HG03558 (cell line): ENCODE data around the gene TASP1.

Experiments used
- ATAC-seq: cut with Tn5 transposase; IDR thresholded peaks from one replicate; pipeline ENCODE4 v1.9.1; 2021; ENCODE audit warnings: moderate number of reproducible peaks; ENCODE audit not compliant: unreplicated experiment; ENCODE audit errors: extremely low read depth

The TASP1 gene

DNA sequence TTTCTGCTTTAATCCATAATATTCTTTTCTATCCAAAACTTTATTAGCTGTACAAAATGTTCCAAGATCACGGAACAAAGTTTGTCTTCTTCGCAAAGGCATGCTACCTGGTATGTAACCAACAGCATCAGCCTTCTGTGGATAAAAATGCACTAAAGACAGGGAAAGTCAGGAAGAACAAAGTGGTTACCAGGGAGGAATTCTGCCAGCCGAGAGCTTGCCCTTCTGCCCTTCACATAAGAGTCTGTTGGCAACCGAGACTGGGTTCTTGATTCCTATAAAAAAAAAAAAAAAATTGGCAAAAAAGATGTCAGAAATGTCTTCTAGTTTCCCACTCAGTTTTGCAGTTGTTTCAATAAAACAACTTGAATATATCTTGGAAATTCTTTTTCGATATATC lies 58.0 kb downstream of the TASP1 start:
- ATAC-seq: no peak

DNA sequence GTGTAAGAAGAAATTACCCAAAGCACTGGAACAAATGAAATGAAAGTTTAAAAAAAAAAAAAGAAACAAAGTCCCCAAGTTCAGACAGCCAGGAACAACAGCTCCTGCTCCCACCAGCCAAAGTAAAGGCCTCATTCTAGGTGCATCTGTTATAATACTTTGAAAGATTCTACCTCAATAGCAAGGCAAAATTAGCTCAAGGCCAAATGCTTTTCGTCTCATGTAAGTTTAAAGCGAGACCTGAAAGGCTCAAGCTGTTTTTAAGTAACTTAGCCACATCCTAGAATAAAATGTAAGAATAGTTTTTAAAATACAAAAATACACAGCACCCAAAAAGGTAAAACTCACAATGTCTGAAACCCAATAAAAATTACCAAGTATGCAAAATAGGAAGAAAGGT lies 64.7 kb downstream of the TASP1 start:
- no peak for ATAC-seq

DNA sequence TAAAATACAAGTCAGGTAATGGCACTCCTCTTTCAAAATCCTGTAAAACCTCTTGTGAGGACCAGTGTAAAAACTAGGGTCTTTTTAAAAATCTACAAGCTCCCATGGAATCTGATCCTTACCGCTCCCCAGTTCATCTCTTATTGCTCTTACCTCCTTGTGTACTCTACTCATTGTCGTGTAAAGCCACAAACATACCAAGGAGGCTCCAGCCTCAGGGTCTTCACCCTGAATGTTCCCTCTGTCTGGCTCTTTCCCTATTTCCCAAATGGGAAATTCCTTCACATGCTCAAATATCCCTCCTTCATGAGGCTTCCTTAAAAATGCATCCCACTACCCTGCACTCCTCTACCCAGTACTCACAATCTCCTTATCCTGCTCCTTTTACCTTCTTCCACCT lies 67.1 kb downstream of the TASP1 start:
- no peak for ATAC-seq

- ATAC-seq: no peak
These were observed 71.1 kb downstream of the TASP1 start for GRCh38 chr20:13567663-13568062.

GRCh38 chr20:13563854-13564253 lies 74.9 kb downstream of the TASP1 start:
- ATAC-seq: no peak

DNA sequence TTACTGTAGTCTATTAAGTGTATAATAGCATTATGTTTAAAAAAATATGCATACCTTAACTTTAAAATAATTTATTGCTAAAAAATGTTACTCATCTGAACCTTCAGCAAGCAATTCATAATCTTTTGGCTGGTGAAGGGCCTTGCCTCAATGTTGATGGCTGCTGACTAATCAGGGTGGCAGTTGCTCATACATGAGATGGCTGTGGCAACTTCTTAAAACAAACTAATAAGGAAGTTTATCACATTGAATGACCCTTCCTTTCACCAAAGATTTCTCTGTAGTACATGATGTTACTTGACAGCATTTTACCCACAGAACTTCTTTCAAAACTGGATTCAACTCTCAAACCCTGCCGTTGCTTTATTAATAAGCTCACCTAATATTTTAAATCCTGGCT lies 84.0 kb downstream of the TASP1 start:
- no peak for ATAC-seq

GRCh38 chr20:13554076-13554475 lies 84.7 kb downstream of the TASP1 start:
- no peak for ATAC-seq

DNA sequence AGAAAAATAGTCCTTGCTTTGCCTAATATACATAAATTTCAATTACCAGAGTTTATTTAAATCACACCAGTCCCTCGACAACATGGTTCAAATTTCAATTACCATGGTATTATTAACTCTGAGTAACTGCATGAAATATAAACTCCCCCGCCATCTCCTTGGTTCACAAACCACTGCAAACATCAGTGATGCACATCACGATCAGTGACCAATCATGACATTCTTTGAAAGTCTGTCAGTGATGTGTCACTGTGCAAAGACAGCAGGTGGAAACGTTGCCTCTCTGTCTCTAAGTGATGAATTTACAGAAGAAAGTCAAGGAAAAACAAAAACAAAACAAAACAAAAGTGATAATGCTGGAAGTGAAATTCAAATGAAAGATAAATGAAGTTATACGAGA lies 86.7 kb downstream of the TASP1 start:
- ATAC-seq: no peak

- ATAC-seq: no peak
These were observed 89.3 kb downstream of the TASP1 start for GRCh38 chr20:13549451-13549850.

- peak; percentile 73 for ATAC-seq
These were observed 92.1 kb downstream of the TASP1 start for GRCh38 chr20:13546497-13547131.

DNA sequence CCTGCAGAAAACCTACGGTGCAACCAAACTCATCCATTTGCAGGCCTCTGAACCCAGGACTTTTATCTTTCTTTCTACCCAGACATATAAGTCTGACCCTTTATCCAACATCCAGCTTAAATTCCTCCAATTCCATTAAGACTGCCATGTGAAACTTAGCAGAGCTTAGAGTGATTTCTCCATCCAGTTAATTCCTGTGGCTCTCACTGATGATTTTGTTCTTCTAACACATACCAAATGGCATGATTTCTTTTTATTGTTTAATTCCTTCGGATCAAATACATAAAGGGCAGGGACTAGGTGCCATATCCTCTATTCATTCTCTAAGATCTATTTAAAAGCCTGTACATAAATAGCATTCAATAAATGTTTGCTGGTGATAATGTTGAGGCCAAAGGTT lies 92.9 kb downstream of the TASP1 start:
- no peak for ATAC-seq

DNA sequence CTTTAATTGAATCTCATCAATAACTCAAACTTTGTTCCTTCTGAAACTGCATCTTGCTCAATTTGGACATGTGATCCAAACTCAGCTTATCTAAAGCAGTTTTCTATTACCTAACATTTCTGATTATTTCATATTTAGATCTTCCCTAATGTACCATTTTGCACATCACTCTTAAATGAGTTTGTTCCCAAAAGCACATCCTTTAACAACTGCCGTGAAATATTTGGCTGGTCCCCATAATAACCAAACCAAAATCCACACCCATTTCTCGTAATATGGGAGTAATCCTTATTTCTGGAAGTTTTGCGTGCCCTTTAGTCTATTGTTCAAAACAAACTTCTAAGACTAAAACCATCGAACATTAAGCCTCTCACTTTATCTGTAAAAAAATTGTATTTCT lies 94.9 kb downstream of the TASP1 start:
- no peak for ATAC-seq

DNA sequence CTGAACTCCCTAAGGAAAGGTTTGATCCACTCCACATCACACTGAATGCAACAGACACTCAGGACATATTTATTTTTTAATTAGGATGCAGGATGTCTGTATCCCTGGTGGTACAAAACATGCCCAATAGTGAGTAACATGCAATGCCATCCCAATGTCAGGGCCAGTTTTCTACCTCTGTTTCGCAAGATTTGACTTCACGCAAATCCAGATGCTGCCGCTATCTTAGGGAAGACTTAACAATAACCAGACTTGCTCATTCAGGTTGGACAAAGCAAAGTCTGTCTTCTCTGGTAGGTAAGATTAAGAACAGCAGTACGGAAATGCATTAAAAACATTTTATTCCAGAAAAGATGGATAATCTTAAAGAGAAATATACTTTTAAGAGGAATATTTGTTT lies 103.1 kb downstream of the TASP1 start:
- ATAC-seq: no peak

DNA sequence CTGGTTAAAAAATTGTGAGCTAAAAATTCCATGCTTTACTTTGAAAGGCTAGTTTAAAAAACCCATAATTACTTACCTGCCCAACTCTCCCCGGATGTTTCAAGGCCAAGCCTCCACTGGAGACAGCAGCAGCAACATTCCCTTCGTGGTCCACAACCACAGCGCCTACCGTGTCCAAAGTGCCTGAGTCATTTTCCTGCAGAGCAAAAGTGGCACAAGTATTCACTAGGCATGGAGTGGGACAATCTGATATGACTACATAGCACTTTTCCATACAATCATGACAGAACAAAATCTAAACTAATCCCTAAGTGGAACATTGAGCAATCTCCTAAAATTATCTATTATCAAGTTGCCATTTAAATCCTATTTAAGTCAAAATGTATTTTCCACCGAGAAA lies 104.8 kb downstream of the TASP1 start:
- ATAC-seq: no peak

DNA sequence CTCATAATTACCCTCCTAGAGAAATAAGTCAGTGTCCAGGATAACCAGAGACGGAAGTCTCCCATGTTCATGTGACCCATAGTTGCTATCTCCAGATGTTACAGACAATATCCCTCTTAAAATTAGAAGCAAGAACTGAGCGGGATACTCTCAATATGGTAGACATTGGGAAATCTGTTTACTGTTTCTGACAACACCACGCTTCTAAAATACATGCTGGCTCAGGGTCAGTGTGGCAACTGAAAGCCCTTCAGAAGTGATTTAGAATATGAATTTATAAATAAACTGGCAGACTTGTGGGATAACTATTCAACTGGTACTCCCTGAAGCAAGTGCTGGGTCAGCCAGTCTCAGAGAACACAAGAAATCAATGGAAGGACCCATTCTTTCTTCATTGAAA lies 108.6 kb downstream of the TASP1 start:
- no peak for ATAC-seq

DNA sequence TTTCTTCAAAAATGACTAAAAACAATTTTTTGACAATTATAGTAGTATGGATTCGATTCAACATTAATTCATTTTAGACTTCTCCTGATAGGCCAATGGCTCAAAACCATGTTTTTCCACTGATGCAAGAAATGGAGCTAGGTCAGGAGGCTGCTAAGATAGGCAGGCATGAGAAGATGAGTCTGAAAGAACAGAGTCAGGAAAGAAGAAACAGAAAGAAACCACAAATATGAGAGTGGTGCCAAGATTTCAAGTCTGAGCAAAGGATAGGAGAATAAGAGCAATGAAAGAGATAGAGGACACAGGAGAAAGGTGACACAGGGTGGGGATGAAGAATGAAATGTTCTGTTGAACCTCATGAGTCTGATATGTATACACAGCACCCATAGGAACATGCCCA lies 112.2 kb downstream of the TASP1 start:
- ATAC-seq: no peak

GRCh38 chr20:13525225-13525940 lies 113.3 kb downstream of the TASP1 start:
- no peak for ATAC-seq

GRCh38 chr20:13524339-13524738 lies 114.4 kb downstream of the TASP1 start:
- ATAC-seq: no peak

- no peak for ATAC-seq
These were observed 120.9 kb downstream of the TASP1 start for GRCh38 chr20:13517831-13518230.

DNA sequence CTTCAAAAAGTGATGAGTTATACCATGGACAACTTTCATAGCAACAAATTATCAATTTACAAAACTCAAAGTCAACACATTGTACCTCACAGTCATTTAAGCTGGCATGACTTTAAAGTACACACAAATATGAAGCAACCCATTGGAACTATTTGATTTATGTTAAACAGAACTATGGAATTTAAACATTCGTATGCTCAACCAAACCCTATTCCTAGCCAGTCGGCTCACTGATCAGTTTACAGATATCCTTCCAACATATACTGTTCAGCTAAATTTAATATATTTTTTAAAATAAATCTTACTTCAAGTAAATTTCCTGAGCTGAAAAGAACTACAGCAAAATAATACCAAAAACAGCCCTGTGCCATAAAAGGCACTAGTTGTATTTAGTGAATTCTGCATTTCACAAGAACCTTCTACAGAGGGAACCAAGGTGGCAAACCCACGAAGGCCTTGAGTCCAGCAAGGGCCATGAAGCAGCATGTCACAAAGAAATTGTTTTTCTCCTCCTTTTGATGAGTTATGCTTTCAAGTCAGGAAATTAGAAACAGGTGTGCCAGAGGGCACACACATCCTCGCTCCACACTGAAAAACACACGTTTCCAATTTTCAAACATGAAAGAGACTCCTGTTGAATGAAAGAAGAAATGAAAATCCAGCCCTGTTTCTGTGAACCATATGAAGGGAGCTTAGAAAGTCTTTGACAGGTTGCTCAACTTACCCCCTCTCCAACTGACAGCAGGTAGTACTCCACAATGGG lies 122.8 kb downstream of the TASP1 start:
- ATAC-seq: no peak

DNA sequence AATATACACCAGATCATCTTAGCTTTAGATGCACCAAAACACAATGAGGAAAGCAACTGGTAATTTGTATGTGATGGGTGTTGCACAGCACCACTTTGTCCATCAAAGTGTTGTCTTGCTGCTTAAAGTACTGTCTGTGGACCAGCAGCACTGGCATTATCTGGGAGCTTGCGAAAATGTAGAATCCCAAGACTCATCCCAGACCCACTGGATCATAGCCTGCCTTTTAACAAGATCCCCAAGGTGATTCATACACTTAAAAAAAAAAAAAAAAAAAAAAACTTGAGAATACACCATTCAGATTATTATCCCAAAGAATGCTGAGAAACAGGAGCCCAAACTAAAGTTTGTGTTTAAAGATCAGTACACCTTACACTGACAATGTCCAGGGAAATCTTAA lies 123.4 kb downstream of the TASP1 start:
- no peak for ATAC-seq
